Thyroid gland (tissue), 4 donors: ENCODE measurements around the gene DACH1. TPM values are rescaled to one million over a fixed set of nuclear protein-coding genes. Genes with fewer than 3 reads are reported as not detected.

Experiments used
- DNase-seq, 2 donors: peaks; one replicate each; pipeline ENCODE4 v3.0.0-alpha.2; 2019
- H3K27ac ChIP-seq, 3 donors: fragments of 200-600 bp; sonication (generic); 1 replicate in 2 of 3; 2 replicates in 1 of 3; pipeline ENCODE4 v1.5.1; 2016 to 2019; ENCODE audit warnings: mild to moderate bottlenecking in 1 of 3, moderate library complexity in 1 of 3
- H3K27me3 ChIP-seq: fragments of 200-600 bp; sonication (generic); one replicate; pipeline ENCODE4 v1.5.1; 2019
- H3K36me3 ChIP-seq, 2 donors: fragments of 200-600 bp; sonication (generic); one replicate each; pipeline ENCODE4 v1.5.1; 2016 to 2019
- H3K4me1 ChIP-seq, 2 donors: fragments of 200-600 bp; sonication (generic); one replicate each; pipeline ENCODE4 v1.5.1; 2017 to 2019
- H3K4me3 ChIP-seq, 3 donors: fragments of 200-600 bp; sonication (generic); replicated peaks in 1 of 3; 1 replicate in 2 of 3; 2 replicates in 1 of 3; pipeline ENCODE4 v1.5.1; 2016; ENCODE audit warnings: mild to moderate bottlenecking in 1 of 3
- H3K9me3 ChIP-seq: fragments of 200-600 bp; sonication (generic); one replicate; pipeline ENCODE4 v1.5.1; 2017
- CTCF ChIP-seq, 6 experiments: fragments of 200-600 bp in 3 of 6; fragments of 450-650 bp in 3 of 6; sonication (generic) in 3 of 6; IDR thresholded peaks; one replicate each; pipeline ENCODE4 v1.5.1; 2016 to 2019; ENCODE audit warnings: antibody characterized with exemption in 6 of 6, mild to moderate bottlenecking in 2 of 6, inconsistent platforms in 1 of 6, moderate library complexity in 1 of 6
- POLR2A ChIP-seq, 2 donors: fragments of 450-650 bp; IDR thresholded peaks; one replicate each; pipeline ENCODE4 v1.6.1; 2017; ENCODE audit warnings: antibody characterized with exemption in 2 of 2, mild to moderate bottlenecking in 2 of 2, moderate library complexity in 1 of 2
- WGBS, 2 donors: methylation state at CpG; one replicate each; pipeline ENCODE4 v1.1.5; 2017; 5-methylcytosine and 5-hydroxymethylcytosine counted together
- intact Hi-C: fragments of 100-400 bp; cut with DNase I; formaldehyde crosslinking; loops from one replicate; pipeline ENCODE4 v1.15.1; 2023
- total RNA-seq, 4 donors: library from RNA; depleted of rRNA; stranded (reverse); fragments of >200 nt; gene quantifications; one replicate each; pipeline ENCODE4 v1.2.3, GENCODE V29; 2016

The DACH1 gene
- total RNA-seq, 4 donors from 2014 or later: 0.33 to 0.49 (median 0.33) TPM; not detected in 1

- Histone ChIP-seq H3K36me3 (no peaks in the 10 kb centered on the region), H3K4me1 (no peaks in the 10 kb centered on the region), H3K9me3 (no peaks in the 10 kb centered on the region), H3K27ac (no peak overlapping the region), H3K4me3 (no peak overlapping the region), H3K27me3 (no peaks in the 10 kb centered on the region)
- no peak for DNase-seq
- TF ChIP-seq CTCF (IDR thresholded peaks at IDR 0.05) (no peak), POLR2A (IDR thresholded peaks at IDR 0.05) (no peak)
- intact Hi-C loops: no loop called here
Observed at GRCh38 chr13:71619096-71619495, 247.9 kb downstream of the DACH1 start.

- H3K36me3 ChIP-seq: no peaks in the 10 kb centered on the region
- H3K4me3 ChIP-seq: no peak overlapping the region
- TF ChIP-seq POLR2A (IDR thresholded peaks at IDR 0.05): no peak
- no peak for TF ChIP-seq CTCF (IDR thresholded peaks at IDR 0.05)
- no peaks in the 10 kb centered on the region for H3K27me3 ChIP-seq
- no peaks in the 10 kb centered on the region for H3K9me3 ChIP-seq
- no peak overlapping the region for H3K27ac ChIP-seq
- intact Hi-C loops: no loop called here
- H3K4me1 ChIP-seq: no peaks in the 10 kb centered on the region
- DNase-seq: no peak
Observed at GRCh38 chr13:71618159-71618558, 248.8 kb downstream of the DACH1 start.

- Histone ChIP-seq H3K4me1 (no peaks in the 10 kb centered on the region), H3K9me3 (no peaks in the 10 kb centered on the region), H3K36me3 (no peaks in the 10 kb centered on the region), H3K27ac (no peak overlapping the region), H3K27me3 (no peaks in the 10 kb centered on the region), H3K4me3 (no peak overlapping the region)
- intact Hi-C loops: no loop called here
- WGBS, 2 donors: 93 to 95% methylated on average over 1 of the region's 1 CpG
- no peak for DNase-seq
- no peak for TF ChIP-seq CTCF (IDR thresholded peaks at IDR 0.05)
- TF ChIP-seq POLR2A (IDR thresholded peaks at IDR 0.05): no peak
Observed at GRCh38 chr13:71617265-71617664, 249.7 kb downstream of the DACH1 start.

- DNase-seq: no peak
- H3K9me3 ChIP-seq: no peaks in the 10 kb centered on the region
- H3K4me3 ChIP-seq: no peak overlapping the region
- no peak overlapping the region for H3K27ac ChIP-seq
- H3K4me1 ChIP-seq: no peaks in the 10 kb centered on the region
- WGBS, 2 donors: 61 to 71% methylated on average over 6 of the region's 6 CpGs
- intact Hi-C loops: no loop called here
- no peak for TF ChIP-seq POLR2A (IDR thresholded peaks at IDR 0.05)
- TF ChIP-seq CTCF (IDR thresholded peaks at IDR 0.05): no peak
- no peaks in the 10 kb centered on the region for H3K27me3 ChIP-seq
- no peaks in the 10 kb centered on the region for H3K36me3 ChIP-seq
Observed at GRCh38 chr13:71613066-71613745, 253.8 kb downstream of the DACH1 start.

- Histone ChIP-seq H3K4me3 (no peak overlapping the region), H3K36me3 (no peaks in the 10 kb centered on the region), H3K27me3 (no peaks in the 10 kb centered on the region), H3K27ac (no peak overlapping the region), H3K9me3 (no peaks in the 10 kb centered on the region), H3K4me1 (no peaks in the 10 kb centered on the region)
- no peak for DNase-seq
- TF ChIP-seq POLR2A (IDR thresholded peaks at IDR 0.05) (no peak), CTCF (IDR thresholded peaks at IDR 0.05) (no peak)
- 83 to 84% methylated on average over 3 of the region's 3 CpGs for whole genome bisulfite sequencing, 2 donors
- intact Hi-C loops: no loop called here
Observed at GRCh38 chr13:71611292-71611691, 255.7 kb downstream of the DACH1 start.
